GM23248 (cell line): ENCODE results near the gene NVL. TPM values are rescaled to one million over a fixed set of nuclear protein-coding genes. Genes with fewer than 3 reads are reported as not detected.

ENCODE experiments used
- DNase-seq: peaks from one replicate; pipeline ENCODE4 v3.0.0-alpha.2; 2015
- H2AFZ ChIP-seq: fragments of 200-600 bp; sonication (generic); 2 replicates; pipeline ENCODE4 v1.6.1; 2016; ENCODE audit warnings: antibody characterized with exemption
- H3F3A ChIP-seq: fragments of 200-600 bp; sonication (generic); 2 replicates; pipeline ENCODE4 v1.6.1; 2016; ENCODE audit warnings: mild to moderate bottlenecking, antibody characterized with exemption, mixed run types; ENCODE audit not compliant: insufficient read depth
- H3K27ac ChIP-seq: fragments of 200-600 bp; sonication (generic); 2 replicates; pipeline ENCODE4 v1.5.1; 2016; ENCODE audit warnings: mild to moderate bottlenecking
- H3K27me3 ChIP-seq: fragments of 200-600 bp; sonication (generic); replicated peaks from 2 replicates; pipeline ENCODE4 v1.6.1; 2016; ENCODE audit warnings: mild to moderate bottlenecking; ENCODE audit not compliant: insufficient read depth
- H3K36me3 ChIP-seq: fragments of 200-600 bp; sonication (generic); 2 replicates; pipeline ENCODE4 v1.6.1; 2016; ENCODE audit warnings: low read depth, mild to moderate bottlenecking
- H3K4me1 ChIP-seq: fragments of 200-600 bp; sonication (generic); 2 replicates; pipeline ENCODE4 v1.6.1; 2016; ENCODE audit warnings: mild to moderate bottlenecking; ENCODE audit not compliant: insufficient read depth
- H3K4me2 ChIP-seq: fragments of 200-600 bp; sonication (generic); one replicate; pipeline ENCODE4 v1.6.1; 2016; ENCODE audit warnings: mild to moderate bottlenecking; ENCODE audit not compliant: unreplicated experiment
- H3K4me3 ChIP-seq: fragments of 200-600 bp; sonication (generic); 2 replicates; pipeline ENCODE4 v1.5.1; 2016; ENCODE audit warnings: mild to moderate bottlenecking
- H3K79me2 ChIP-seq: fragments of 200-600 bp; sonication (generic); 2 replicates; pipeline ENCODE4 v1.6.1; 2016; ENCODE audit warnings: mild to moderate bottlenecking; ENCODE audit not compliant: insufficient read depth
- H3K9ac ChIP-seq: fragments of 200-600 bp; sonication (generic); 2 replicates; pipeline ENCODE4 v1.6.1; 2016; ENCODE audit warnings: mild to moderate bottlenecking
- H3K9me2 ChIP-seq: fragments of 200-600 bp; sonication (generic); 2 replicates; pipeline ENCODE4 v1.6.1; 2016; ENCODE audit warnings: mixed run types, mild to moderate bottlenecking, moderate library complexity; ENCODE audit not compliant: insufficient read depth
- H3K9me3 ChIP-seq: fragments of 200-600 bp; sonication (generic); one replicate; pipeline ENCODE4 v1.6.1; 2017; ENCODE audit warnings: low read depth
- H4K20me1 ChIP-seq: fragments of 200-600 bp; sonication (generic); 2 replicates; pipeline ENCODE4 v1.6.0; 2016; ENCODE audit not compliant: insufficient read depth
- EZH2 ChIP-seq: fragments of 200-600 bp; sonication (generic); IDR thresholded peaks from 2 replicates; pipeline ENCODE4 v1.6.1; 2018; ENCODE audit warnings: antibody characterized with exemption, mild to moderate bottlenecking; ENCODE audit not compliant: insufficient read depth, poor library complexity, severe bottlenecking
- EZH2phosphoT487 ChIP-seq: fragments of 200-600 bp; sonication (generic); IDR thresholded peaks from 2 replicates; pipeline ENCODE4 v1.6.1; 2018; ENCODE audit warnings: antibody characterized with exemption, moderate library complexity, mild to moderate bottlenecking, low read depth; ENCODE audit not compliant: insufficient read depth
- WGBS, 2 experiments: methylation state at CpG; one replicate each; pipeline ENCODE4 v1.1.6; 2015 to 2017; ENCODE audit warnings: low lambda C conversion rate in 2 of 2, low coverage in 1 of 2; ENCODE audit errors: missing lambda C conversion rate in 2 of 2; 5-methylcytosine and 5-hydroxymethylcytosine counted together
- in situ Hi-C: fragments of 300-500 bp; cut with MboI; formaldehyde crosslinking; loops from 2 replicates; pipeline ENCODE4 v1.15.0; 2020
- polyA plus RNA-seq: library from polyadenylated mRNA; unstranded; fragments of >200 nt; fragmentation: Nextera tagmentation; extraction: Ambion mirVana; gene quantifications from 2 replicates; pipeline ENCODE4 v1.2.1, GENCODE V29; 2016
- total RNA-seq: library from RNA; depleted of rRNA; stranded (reverse); fragments of >200 nt; shearing (Covaris generic); gene quantifications from 2 replicates; pipeline ENCODE4 v1.2.3, GENCODE V29; 2014

The NVL gene
- total and polyA plus RNA-seq, 2 experiments from 2014 or later, result 17.9 to 28.3 TPM

- Histone ChIP-seq H3K4me2 (no peak overlapping the region), H3K4me3 (no peak overlapping the region), H3K9ac (no peak overlapping the region), H3K79me2 (no peaks in the 10 kb centered on the region), H3K27me3 (no peaks in the 10 kb centered on the region), H3K9me3 (no peaks in the 10 kb centered on the region), H4K20me1 (no peaks in the 10 kb centered on the region), H3F3A (peaks cover 7% of the 10 kb centered on the region; the same call in 1 of the 2 replicates), H2AFZ (no peak overlapping the region), H3K36me3 (peaks cover 24% of the 10 kb centered on the region), H3K9me2 (no peaks in the 10 kb centered on the region), H3K4me1 (no peaks in the 10 kb centered on the region), H3K27ac (no peak overlapping the region)
- in situ Hi-C loops, result no loop called here
- no peak for TF ChIP-seq EZH2phosphoT487
- no peak for TF ChIP-seq EZH2
- 97% methylated on average over 3 of the region's 3 CpGs for WGBS, 2 experiments
- no peak for DNase-seq
Observed at GRCh38 chr1:224276771-224277487, 53.0 kb downstream of the NVL start.

DNA sequence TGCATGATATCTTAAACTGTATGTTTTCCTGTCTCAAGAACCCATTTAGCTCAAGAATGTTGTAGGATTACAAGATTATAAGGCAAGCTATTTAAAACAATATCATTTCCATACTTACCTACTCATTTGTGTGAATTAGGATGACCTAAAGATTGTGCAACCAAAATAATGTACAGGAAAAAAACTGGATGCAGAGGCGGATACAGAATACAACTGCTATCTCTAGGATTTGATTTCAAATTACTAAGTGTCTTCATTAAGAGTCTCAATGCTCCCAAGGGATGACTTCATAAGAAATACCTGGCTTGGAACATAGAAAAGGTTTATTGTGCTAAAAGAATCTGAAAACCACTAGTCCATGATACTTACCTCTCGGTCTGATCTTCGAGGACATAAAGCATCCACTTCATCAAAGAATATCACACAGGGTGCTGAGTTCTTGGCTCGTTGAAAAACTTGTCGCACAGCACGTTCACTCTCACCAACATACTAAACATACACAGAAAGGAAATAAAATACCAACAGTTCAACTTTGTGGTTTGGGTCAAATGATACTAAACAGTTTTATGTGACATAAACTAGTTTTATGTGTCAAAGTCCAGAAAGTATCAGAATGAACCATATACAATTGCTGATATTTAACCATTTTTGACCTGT lies 54.9 kb downstream of the NVL start:
- no peak for DNase-seq
- H3K27me3 ChIP-seq, result no peaks in the 10 kb centered on the region
- H3K79me2 ChIP-seq, result no peaks in the 10 kb centered on the region
- in situ Hi-C loops, result no loop called here
- no peak overlapping the region for H3K9ac ChIP-seq
- H3K27ac ChIP-seq, result no peak overlapping the region
- no peaks in the 10 kb centered on the region for H4K20me1 ChIP-seq
- H3F3A ChIP-seq, result peaks cover 7% of the 10 kb centered on the region; the same call in 1 of the 2 replicates
- H3K4me2 ChIP-seq, result no peak overlapping the region
- 96 to 98% methylated on average over 6 of the region's 6 CpGs for WGBS, 2 experiments
- no peak overlapping the region for H3K4me3 ChIP-seq
- H3K9me3 ChIP-seq, result no peaks in the 10 kb centered on the region
- no peaks in the 10 kb centered on the region for H3K9me2 ChIP-seq
- H3K4me1 ChIP-seq, result no peaks in the 10 kb centered on the region
- H3K36me3 ChIP-seq, result peaks cover 24% of the 10 kb centered on the region
- TF ChIP-seq EZH2, result no peak
- no peak for TF ChIP-seq EZH2phosphoT487
- H2AFZ ChIP-seq, result no peak overlapping the region

GRCh38 chr1:224273641-224274040 lies 56.3 kb downstream of the NVL start:
- Histone ChIP-seq H3K4me2 (no peak overlapping the region), H3K9ac (no peak overlapping the region)
- WGBS, 2 experiments, result 95 to 96% methylated on average over 2 of the region's 2 CpGs

GRCh38 chr1:224271106-224271505 lies 58.9 kb downstream of the NVL start:
- 95% methylated on average over 3 of the region's 3 CpGs for WGBS, 2 experiments
- H3K9ac ChIP-seq, result no peak overlapping the region
- no peaks in the 10 kb centered on the region for H3K9me2 ChIP-seq
- TF ChIP-seq EZH2phosphoT487 (no peak), EZH2 (no peak)
- in situ Hi-C loops, result no loop called here
- no peak overlapping the region for H3K4me2 ChIP-seq
- no peak for DNase-seq
- no peaks in the 10 kb centered on the region for H4K20me1 ChIP-seq
- no peaks in the 10 kb centered on the region for H3K9me3 ChIP-seq
- H2AFZ ChIP-seq, result no peak overlapping the region
- H3K4me1 ChIP-seq, result no peaks in the 10 kb centered on the region
- no peak overlapping the region for H3K27ac ChIP-seq
- no peaks in the 10 kb centered on the region for H3K79me2 ChIP-seq
- peaks cover 7% of the 10 kb centered on the region; the same call in 1 of the 2 replicates for H3F3A ChIP-seq
- peaks cover 42% of the 10 kb centered on the region for H3K36me3 ChIP-seq
- no peaks in the 10 kb centered on the region for H3K27me3 ChIP-seq
- H3K4me3 ChIP-seq, result no peak overlapping the region

More at GRCh38 chr1:224273641-224274040, 56.3 kb downstream of the NVL start:
- in situ Hi-C loops, result no loop called here
- DNase-seq, result peak; percentile 57
- no peak overlapping the region for H3K27ac ChIP-seq
- peaks cover 29% of the 10 kb centered on the region for H3K36me3 ChIP-seq
- no peaks in the 10 kb centered on the region for H3K27me3 ChIP-seq
- H3K9me2 ChIP-seq, result no peaks in the 10 kb centered on the region
- peaks cover 7% of the 10 kb centered on the region; the same call in 1 of the 2 replicates for H3F3A ChIP-seq
- TF ChIP-seq EZH2 (no peak), EZH2phosphoT487 (no peak)
- H3K9me3 ChIP-seq, result no peaks in the 10 kb centered on the region
- no peak overlapping the region for H3K4me3 ChIP-seq
- H3K4me1 ChIP-seq, result no peaks in the 10 kb centered on the region
- no peak overlapping the region for H2AFZ ChIP-seq
- H4K20me1 ChIP-seq, result no peaks in the 10 kb centered on the region
- no peaks in the 10 kb centered on the region for H3K79me2 ChIP-seq
